ENCODE measurements around the gene LMAN2.

LMAN2 gene

GRCh38 chr5:177291735-177292134 is 59.7 kb downstream of the LMAN2 start:
- Histone ChIP-seq H3K4me3 (ENCODE audit: low read depth, low read length) (no peak overlapping the region), H3K36me3 (ENCODE audit: control insufficient read depth, insufficient read depth, low read length) (peaks cover 95% of the 10 kb centered on the region), H3K27me3 (ENCODE audit: control insufficient read depth, insufficient read depth, low read length) (no peaks in the 10 kb centered on the region), H3K4me1 (ENCODE audit: control insufficient read depth, insufficient read depth, low read length) (no peaks in the 10 kb centered on the region), H3K27ac (ENCODE audit: low read depth, low read length) (no peak overlapping the region), H3K9ac (ENCODE audit: low read depth, low read length) (no peak overlapping the region), H3K9me3 (ENCODE audit: control insufficient read depth, insufficient read depth, low read length) (no peaks in the 10 kb centered on the region)

GRCh38 chr5:177290816-177291596 is 60.5 kb downstream of the LMAN2 start:
- H3K4me1 ChIP-seq (ENCODE audit: control insufficient read depth, insufficient read depth, low read length), result no peaks in the 10 kb centered on the region
- no peak overlapping the region for H3K9ac ChIP-seq (ENCODE audit: low read depth, low read length)
- H3K36me3 ChIP-seq (ENCODE audit: control insufficient read depth, insufficient read depth, low read length), result peaks cover 95% of the 10 kb centered on the region
- H3K4me3 ChIP-seq (ENCODE audit: low read depth, low read length), result no peak overlapping the region
- H3K27me3 ChIP-seq (ENCODE audit: control insufficient read depth, insufficient read depth, low read length), result no peaks in the 10 kb centered on the region
- H3K9me3 ChIP-seq (ENCODE audit: control insufficient read depth, insufficient read depth, low read length), result no peaks in the 10 kb centered on the region
- H3K27ac ChIP-seq (ENCODE audit: low read depth, low read length), result no peak overlapping the region

GRCh38 chr5:177288191-177288590 is 63.3 kb downstream of the LMAN2 start:
- Histone ChIP-seq H3K4me3 (ENCODE audit: low read depth, low read length) (no peak overlapping the region), H3K27me3 (ENCODE audit: control insufficient read depth, insufficient read depth, low read length) (no peaks in the 10 kb centered on the region), H3K36me3 (ENCODE audit: control insufficient read depth, insufficient read depth, low read length) (peaks cover 94% of the 10 kb centered on the region), H3K9ac (ENCODE audit: low read depth, low read length) (no peak overlapping the region), H3K27ac (ENCODE audit: low read depth, low read length) (no peak overlapping the region), H3K4me1 (ENCODE audit: control insufficient read depth, insufficient read depth, low read length) (no peaks in the 10 kb centered on the region), H3K9me3 (ENCODE audit: control insufficient read depth, insufficient read depth, low read length) (no peaks in the 10 kb centered on the region)

Data from HUES48 (cell line).